ENCODE data around the gene ERN1.

GRCh38 chr17:64009571-64010402, 120.2 kb downstream of the ERN1 start:
- TF ChIP-seq CTCF (IDR thresholded peaks at IDR 0.05; ENCODE audit: low read depth, low read length): no peak
- no peak for TF ChIP-seq POLR2A (IDR thresholded peaks at IDR 0.05; ENCODE audit: extremely low read depth, insufficient read length)

All from NB4 (cell line).